Measurements from ENCODE around the gene MACROD2.

GRCh38 chr20:14992961-14993360, 997.6 kb downstream of the MACROD2 start:
- TF ChIP-seq, protein P1, sequence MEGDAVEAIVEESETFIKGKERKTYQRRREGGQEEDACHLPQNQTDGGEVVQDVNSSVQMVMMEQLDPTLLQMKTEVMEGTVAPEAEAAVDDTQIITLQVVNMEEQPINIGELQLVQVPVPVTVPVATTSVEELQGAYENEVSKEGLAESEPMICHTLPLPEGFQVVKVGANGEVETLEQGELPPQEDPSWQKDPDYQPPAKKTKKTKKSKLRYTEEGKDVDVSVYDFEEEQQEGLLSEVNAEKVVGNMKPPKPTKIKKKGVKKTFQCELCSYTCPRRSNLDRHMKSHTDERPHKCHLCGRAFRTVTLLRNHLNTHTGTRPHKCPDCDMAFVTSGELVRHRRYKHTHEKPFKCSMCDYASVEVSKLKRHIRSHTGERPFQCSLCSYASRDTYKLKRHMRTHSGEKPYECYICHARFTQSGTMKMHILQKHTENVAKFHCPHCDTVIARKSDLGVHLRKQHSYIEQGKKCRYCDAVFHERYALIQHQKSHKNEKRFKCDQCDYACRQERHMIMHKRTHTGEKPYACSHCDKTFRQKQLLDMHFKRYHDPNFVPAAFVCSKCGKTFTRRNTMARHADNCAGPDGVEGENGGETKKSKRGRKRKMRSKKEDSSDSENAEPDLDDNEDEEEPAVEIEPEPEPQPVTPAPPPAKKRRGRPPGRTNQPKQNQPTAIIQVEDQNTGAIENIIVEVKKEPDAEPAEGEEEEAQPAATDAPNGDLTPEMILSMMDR (IDR thresholded peaks at IDR 0.05; ENCODE audit: low read depth, low read length, missing input control), result no peak
- TF ChIP-seq, protein P2, sequence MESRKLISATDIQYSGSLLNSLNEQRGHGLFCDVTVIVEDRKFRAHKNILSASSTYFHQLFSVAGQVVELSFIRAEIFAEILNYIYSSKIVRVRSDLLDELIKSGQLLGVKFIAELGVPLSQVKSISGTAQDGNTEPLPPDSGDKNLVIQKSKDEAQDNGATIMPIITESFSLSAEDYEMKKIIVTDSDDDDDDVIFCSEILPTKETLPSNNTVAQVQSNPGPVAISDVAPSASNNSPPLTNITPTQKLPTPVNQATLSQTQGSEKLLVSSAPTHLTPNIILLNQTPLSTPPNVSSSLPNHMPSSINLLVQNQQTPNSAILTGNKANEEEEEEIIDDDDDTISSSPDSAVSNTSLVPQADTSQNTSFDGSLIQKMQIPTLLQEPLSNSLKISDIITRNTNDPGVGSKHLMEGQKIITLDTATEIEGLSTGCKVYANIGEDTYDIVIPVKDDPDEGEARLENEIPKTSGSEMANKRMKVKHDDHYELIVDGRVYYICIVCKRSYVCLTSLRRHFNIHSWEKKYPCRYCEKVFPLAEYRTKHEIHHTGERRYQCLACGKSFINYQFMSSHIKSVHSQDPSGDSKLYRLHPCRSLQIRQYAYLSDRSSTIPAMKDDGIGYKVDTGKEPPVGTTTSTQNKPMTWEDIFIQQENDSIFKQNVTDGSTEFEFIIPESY (IDR thresholded peaks at IDR 0.05), result no peak
- TF ChIP-seq JUND (IDR thresholded peaks at IDR 0.05) (no peak), YY1 (IDR thresholded peaks at IDR 0.05) (no peak), HNF4G (IDR thresholded peaks at IDR 0.05) (no peak), MAX (IDR thresholded peaks at IDR 0.05) (no peak), SP1 (IDR thresholded peaks at IDR 0.05) (no peak), TAF1 (conservative IDR thresholded peaks at IDR 0.05) (no peak), GABPA (IDR thresholded peaks at IDR 0.05 in 1 of 2, conservative IDR thresholded peaks at IDR 0.05 in 1 of 2) (no peak), NR2F2 (IDR thresholded peaks at IDR 0.05) (no peak), EGR1 (IDR thresholded peaks at IDR 0.05; ENCODE audit: low read depth in 2 of 2) (no peak)
- TF ChIP-seq, protein P3, sequence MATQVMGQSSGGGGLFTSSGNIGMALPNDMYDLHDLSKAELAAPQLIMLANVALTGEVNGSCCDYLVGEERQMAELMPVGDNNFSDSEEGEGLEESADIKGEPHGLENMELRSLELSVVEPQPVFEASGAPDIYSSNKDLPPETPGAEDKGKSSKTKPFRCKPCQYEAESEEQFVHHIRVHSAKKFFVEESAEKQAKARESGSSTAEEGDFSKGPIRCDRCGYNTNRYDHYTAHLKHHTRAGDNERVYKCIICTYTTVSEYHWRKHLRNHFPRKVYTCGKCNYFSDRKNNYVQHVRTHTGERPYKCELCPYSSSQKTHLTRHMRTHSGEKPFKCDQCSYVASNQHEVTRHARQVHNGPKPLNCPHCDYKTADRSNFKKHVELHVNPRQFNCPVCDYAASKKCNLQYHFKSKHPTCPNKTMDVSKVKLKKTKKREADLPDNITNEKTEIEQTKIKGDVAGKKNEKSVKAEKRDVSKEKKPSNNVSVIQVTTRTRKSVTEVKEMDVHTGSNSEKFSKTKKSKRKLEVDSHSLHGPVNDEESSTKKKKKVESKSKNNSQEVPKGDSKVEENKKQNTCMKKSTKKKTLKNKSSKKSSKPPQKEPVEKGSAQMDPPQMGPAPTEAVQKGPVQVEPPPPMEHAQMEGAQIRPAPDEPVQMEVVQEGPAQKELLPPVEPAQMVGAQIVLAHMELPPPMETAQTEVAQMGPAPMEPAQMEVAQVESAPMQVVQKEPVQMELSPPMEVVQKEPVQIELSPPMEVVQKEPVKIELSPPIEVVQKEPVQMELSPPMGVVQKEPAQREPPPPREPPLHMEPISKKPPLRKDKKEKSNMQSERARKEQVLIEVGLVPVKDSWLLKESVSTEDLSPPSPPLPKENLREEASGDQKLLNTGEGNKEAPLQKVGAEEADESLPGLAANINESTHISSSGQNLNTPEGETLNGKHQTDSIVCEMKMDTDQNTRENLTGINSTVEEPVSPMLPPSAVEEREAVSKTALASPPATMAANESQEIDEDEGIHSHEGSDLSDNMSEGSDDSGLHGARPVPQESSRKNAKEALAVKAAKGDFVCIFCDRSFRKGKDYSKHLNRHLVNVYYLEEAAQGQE (IDR thresholded peaks at IDR 0.05), result no peak

Measured in liver (tissue), 3 donors.